COLO668 (cell line): ENCODE data around the gene PCDHGC5.

Experiments used
- DNase-seq: peaks from one replicate; lab custom pipeline; 2025; ENCODE audit not compliant: unreplicated experiment; lab: John Stamatoyannopoulos, UW

The PCDHGC5 gene

DNA sequence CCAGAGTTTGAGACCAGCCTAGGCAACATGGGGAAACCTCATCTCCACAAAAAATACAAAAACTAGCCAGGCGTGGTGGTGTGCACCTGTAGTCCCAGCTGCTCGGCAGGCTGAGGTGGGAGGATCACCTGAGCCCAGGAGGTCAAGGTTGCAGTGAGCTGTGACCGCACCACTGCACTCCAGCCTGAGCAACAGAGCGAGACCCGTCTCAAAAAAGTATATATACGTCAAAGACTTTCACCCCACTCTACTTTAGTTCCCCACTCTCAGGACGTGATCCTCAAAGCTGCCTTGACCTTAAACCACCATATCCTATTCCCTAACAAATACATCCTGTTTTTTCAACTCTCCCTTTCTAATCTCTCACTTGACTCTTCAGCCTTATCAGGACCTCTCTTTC is 41.0 kb downstream of the PCDHGC5 start:
- DNase-seq = no peak

DNA sequence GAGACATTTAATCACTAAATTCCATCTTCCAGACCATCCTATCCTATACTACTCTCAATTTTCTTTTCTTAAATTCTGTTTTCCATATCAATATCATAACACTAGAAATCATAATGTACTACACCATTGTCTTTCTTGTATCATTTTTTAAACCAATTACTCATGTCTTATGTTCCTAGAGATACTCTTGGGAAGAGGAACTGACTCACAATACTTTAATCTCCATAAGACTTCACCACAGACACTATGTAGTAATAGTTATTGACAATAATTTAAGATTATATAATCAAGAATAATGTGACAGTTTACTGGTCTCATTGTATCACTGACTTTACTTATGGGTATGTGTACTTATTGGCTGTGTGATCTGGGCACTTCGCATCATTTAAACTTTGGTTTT is 43.8 kb downstream of the PCDHGC5 start:
- no peak for DNase-seq

DNA sequence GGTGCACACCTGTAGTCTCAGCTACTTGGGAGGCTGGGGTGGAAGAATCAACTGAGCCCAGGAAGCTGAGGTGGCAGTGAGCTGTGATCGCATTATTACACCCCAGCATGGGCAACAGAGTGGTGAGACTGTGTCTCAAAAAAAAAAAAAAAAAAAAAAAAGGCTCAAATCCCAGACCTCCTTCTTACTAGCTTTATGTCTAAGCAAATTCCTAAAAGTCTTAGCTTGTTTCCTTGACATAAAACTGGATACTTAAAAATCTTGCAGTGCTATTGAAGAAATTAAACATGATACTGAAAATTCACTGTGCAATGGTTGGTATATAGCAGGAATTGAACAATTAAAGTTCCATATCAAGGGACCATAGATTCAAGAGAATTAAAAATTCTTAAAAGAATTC is 45.0 kb downstream of the PCDHGC5 start:
- DNase-seq = no peak

DNA sequence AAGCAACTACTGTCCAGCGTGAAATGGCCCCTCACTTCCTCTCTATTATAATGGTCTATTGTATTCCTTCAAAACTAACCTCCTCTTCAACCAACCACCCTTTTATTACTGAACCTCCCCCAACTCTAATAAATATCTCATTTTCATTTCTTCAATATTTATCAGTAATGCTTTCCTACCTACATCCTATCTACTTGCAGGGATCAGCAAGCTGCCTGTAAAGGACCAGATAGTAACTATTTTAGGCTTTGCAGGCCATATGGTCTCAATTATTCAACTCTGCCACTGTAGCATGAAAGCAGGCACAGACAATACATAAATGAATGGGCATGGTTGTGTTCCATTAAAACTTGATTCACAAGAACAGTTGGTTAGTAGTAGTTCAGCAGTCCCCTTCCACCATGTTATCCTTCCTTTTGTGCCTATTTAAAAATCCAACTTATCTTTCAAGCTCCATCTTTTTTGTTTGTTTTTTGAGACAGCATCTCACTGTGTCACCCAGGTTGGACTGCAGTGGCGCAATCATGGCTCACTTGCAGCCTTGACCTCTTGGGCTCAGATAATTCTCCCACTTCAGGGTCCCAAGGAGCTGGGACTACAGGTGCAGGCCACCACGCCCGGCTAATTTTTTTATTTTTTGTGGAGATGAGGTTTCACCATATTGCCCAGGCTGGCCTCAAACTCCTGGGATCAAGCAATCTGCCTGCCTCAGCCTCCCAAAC is 45.8 kb downstream of the PCDHGC5 start:
- DNase-seq = no peak
